NCI-H146 treated with DMSO at 0.1 percent for 48 hours (cell line): ENCODE measurements around the gene CEP128.

Experiments
- DNase-seq: peaks from one replicate; lab custom pipeline; 2025; ENCODE audit not compliant: unreplicated experiment; lab: John Stamatoyannopoulos, UW

CEP128 gene

DNA sequence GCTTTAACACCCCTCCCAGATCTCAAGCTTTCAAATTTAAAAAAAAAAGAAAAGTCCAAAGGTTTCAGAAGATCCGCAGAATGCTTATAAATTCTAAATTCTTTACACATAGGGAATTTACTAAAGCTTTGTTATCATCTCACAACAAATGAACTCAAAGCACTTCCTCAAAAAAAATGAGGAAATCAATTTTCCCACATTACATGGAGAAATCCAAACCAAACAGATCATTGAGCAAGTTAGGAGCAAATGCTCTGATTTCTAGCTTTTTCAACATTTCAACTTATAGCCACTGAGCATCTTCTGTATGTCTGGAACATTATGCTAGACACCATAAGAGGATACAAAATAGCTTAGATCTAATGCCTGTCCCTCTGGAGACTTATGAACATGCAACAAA lies 161.0 kb downstream of the CEP128 start:
- no peak for DNase-seq

DNA sequence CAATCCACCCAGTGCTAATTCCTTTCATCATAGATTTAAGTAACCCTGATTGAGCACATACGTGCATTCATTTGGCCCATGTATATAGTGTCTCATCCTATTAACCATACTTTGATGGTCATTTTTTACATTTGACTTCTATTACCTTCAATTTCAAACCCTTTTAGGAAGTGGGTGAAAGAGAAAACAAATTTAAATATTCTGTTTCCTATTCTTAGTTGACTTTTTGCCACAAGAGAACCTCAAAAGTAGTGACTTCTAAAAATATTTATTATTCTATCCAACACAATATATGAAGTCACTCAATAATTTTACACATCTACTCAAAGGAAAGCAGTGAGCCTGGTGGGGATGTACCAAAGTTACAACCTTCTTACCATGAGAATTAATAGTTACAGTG lies 164.9 kb downstream of the CEP128 start:
- no peak for DNase-seq

DNA sequence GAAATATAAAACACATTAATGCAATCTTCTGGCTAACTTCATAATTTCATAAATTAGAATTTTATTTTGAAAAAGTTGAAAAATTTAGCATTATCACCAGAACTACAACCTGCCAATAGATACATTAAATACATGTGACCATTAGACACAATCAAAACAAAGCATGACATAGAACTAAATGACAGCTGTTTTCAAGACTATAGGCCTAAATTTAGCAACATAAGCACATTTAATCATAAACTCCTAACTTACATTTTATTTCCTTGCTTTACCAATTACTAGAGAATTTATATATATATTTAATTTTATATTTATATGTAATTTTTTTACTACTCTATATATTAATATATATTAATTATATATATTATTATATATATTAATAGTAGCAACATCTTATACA lies 165.4 kb downstream of the CEP128 start:
- no peak for DNase-seq

DNA sequence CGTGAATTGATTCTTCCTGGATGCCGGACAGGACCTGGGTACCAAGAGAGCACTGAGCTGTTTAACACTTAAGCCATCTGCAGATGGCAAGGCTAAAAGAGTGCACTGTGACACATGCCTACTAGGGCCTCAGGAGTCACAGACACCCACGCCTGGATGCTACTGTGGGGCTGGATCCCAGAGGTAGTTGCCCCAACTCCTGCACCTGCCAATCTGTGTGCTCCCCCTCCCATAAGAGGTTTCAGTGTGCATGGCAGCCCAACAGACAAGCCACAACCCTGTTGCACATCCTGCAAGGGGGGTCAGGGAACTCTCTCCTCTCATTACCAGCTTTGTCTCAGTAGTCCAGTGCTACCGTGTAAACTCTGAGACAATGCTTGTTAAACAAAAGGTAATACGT lies 169.0 kb downstream of the CEP128 start:
- DNase-seq, result no peak

DNA sequence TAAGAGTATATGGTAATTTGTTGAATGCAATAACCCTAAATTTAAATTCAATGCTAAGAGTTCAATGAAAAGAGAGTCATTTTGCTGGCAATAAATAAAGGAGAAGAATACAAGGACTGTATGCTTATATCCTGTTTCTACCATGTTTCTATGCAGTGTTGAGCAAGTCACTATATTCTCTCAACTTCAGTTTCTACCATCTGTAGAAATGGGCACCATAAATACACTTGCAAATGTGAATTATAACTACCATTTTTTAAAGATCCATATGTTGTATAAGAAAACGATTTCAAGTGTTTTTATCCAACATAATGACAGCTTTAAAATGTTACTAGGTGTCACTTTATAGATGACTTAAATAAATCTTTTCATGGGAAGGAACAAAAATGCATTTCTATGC lies 170.3 kb downstream of the CEP128 start:
- DNase-seq, result no peak

DNA sequence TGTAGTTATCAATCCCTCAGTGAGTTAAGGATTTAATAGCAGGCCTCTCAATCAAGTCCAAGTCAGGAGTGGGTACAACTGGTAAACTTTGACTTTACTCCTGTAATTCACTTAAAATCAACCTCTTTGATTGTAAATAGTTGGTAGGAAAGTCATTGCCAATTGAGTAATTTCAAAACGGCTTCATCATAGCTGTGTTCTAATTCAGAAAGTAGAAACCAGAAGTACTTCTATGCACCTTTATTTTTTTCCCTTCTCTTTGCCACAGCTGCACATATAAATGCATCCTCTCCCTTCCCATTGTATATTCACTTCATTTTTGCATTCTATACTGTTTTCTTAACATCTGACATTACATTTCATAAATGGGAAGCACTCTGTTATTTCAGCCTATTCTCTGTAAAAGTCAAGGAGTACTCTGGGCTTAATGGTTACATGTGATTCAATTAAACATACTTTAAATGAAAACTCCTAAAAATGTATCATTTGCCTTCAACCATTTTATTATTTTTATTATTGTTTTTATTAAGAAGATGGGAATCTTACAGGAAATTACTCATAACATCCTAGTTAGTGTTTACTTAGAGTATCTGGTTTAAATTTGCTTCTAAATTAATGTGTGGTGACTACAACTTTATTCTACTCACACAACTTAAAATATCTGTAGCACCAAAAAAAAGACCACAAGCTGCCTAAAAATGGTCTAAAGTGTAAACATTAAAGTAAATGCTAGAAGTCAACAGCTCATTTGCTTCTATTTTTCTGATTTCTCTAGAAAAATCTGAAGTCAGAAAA lies 171.2 kb downstream of the CEP128 start:
- DNase-seq, result no peak

DNA sequence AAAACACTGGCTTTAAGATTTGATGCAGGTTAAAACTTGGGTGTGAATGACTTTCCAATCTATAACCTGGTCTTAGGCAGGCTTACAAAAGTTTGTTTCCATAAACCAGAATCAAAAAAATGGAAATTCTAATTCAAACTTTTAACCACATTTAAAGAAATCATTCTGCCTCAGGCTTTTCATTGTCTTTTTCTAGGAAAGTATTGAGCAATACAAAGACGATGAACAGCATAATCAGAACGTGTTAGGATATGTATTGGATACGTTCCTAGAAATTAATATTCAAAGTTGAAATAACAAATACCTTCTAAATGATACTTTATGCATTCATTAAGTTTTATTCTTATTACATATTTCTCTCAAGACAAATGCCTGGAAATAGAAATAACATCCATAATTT lies 172.9 kb downstream of the CEP128 start:
- DNase-seq, result no peak

DNA sequence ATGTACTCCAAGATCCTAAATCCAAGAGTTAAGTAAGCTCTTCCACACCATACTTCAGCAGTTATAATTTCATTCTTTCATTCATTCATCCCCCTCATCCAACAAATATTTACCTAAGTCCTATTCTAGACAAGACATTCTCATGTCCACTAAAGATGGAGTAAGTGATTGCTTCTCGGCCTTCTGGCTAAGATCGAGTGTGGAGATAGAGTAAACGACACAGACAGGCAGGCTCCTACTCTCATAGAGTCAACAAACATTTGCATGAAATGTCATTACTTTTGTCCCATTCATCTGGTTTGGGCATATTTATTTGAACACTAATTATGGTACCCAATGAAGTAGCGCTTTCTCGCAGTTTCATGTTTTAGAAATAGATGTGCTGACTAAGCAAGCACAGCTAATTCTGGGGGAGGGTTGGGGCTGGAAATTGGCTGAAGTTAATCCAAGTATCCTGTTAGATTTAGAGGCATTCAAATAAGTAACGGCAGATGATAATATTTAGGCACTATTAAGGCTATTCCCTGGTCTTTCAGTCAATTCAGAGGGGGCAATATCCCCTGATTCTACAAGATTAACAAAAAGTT lies 176.5 kb downstream of the CEP128 start:
- no peak for DNase-seq

DNA sequence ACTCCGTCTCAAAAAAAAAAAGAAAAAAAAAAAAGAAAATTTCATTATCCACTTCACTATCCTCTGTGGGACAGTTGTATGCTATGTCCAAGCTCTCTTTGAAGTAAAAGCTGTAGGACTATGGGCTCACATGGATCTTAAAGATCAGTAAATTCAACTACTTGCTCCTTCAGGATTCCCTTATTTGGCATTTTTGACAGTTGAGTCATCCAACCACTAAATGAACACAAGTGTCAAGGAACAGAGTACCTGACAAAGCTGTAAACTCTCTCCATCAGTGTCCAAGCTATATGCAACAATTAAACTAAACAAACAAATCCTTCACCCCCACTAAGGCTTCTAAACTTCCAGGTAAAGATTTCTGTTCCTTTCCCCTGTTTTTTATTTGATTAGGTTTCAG lies 177.0 kb downstream of the CEP128 start:
- DNase-seq, result no peak

DNA sequence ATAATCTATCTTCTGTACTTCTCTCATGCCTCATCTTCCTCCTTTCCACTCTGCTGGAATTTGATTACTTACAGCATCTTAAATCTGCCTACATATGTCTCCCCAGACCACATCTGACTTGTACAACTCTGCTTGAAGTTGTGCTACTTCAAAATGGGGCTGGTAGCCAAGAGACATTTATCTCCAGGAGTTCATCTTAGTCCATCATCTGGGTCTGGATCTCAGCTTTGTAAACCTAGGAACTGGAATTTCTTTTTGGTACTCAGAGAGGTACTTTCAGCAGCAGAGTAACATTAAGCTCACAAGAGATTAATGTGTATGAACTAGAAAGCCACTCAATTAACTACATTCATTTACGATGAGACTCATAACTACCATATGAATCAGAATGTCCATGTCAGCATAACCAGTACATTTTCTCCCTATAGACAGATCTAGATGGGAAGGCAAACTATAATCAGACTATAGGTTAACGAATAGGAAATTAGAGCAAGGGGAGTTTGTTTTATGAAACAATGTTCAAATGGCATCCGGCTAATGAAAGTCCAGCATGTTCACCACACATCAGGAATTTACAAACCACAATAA lies 178.8 kb downstream of the CEP128 start:
- DNase-seq, result no peak

DNA sequence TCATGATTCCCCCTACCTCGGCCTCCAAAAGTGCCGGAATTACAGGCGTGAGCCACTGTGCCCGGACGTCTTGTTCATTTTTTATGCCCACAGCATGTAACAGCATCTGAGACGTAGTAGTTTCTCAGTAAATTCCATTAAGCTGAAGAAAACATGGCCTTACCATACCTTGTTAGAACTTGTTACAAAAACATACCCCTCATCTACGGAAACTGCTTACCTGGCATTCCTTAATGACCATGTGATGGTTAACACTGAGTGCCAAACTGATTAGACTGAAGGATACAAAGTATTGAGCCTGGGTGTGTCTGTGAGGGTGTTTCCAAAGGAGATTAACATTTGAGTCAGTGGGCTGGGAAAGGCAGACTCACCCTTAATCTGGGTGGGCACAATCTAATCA lies 186.8 kb downstream of the CEP128 start:
- no peak for DNase-seq

DNA sequence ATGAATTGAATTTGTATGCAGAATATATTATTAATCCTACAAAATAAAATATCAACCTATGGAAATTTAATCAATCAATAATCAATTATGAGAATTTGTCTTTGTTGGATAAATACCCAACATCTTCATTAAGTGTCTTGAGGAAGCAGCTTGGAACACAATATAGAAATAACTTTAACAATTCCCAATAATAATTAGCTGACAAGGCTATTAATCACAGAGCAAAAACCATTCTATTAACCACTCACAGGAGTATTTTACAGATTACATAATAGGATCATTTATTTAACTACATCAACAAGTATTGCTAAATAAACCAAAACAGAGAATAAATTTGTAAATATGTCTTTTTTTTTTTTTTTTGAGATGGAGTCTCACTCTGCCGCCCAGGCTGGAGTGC lies 190.3 kb downstream of the CEP128 start:
- no peak for DNase-seq

DNA sequence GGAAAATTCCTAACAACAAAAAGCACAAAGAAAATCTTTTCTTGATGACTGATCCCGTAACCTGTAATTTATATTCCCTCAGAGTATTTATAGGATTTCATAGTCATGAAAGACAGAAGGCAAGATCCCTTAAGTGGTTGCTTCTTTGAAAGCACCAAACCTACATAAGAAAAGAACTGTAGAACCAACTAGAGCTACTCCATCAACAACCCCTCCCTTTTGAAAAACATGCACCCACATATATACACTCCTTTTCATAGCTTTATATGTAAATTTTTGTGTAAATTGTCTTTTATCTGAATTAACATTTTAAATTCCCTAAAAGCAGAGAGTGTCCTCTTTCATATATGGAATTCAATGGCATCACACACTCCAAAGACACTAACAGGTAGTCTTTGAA lies 215.3 kb downstream of the CEP128 start:
- no peak for DNase-seq

DNA sequence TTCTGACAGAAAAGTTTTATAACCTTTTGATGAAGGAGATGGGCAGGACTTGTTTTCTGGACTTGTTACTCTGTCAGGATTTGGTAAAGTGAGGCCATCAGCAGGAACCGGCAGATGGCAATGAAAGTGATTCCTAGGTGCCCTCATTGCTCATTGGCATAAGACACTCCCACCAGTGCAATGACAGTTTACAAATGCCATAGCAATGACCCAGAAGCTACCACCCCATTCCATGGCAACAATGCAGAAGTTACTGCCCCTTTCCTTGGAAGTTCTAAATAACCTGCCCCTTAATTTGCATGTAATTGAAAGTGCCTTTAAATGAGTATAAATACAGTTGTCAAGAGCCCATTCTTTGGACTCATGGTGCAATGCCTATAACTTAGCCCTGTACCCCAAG lies 222.6 kb downstream of the CEP128 start:
- DNase-seq, result no peak

DNA sequence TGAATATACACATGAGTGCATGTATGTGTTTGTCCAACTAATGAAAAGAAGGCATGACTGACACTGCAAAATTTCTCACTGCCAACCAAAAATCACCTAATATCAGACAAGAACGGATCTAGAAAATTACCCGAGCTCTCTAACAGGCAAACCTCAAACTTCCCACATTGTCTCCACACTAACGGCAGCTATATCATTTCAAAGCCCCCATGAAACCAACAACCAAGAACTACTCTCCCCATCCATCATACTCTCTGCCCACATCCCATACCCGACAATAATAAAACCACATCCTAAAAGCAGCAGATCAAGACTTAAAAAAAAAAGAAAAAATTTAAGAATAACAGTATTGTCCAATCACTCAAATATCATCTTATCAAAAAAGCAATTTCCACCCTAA lies 227.1 kb downstream of the CEP128 start:
- no peak for DNase-seq

DNA sequence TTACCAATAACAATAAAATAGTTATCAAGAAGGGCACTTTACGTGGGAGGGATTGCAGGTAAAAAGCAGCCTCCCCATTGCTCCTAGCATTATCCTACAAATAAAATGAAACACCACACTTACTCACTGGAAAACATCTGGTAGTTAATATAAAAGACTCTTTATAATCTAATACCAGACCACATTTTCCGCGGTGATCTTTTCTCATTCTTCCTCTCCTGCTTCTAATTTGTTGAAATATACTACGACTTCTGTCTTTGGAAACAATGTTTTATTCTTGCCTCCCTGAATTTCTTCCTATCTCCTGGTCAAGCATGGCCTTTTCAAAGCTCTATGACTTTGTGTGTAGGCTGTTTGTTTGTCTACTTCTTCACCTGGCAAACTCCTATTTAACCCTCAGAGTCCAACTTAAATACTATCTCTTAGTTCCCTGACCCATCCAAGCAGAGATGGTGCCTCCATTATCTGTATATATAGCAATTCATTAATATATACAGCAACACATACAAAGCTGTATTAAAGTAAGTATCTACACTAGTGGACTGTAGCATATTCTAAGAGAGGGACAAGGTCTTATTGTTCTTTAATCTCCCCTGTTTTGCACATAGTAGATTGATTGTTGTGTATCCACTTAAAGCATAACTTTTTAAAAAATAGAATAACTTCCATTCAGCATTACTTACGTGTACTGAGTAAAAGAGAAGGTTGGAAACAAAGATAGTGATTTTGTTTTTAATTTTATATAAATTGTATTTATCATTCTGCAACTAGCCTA lies 228.3 kb downstream of the CEP128 start:
- DNase-seq, result no peak

DNA sequence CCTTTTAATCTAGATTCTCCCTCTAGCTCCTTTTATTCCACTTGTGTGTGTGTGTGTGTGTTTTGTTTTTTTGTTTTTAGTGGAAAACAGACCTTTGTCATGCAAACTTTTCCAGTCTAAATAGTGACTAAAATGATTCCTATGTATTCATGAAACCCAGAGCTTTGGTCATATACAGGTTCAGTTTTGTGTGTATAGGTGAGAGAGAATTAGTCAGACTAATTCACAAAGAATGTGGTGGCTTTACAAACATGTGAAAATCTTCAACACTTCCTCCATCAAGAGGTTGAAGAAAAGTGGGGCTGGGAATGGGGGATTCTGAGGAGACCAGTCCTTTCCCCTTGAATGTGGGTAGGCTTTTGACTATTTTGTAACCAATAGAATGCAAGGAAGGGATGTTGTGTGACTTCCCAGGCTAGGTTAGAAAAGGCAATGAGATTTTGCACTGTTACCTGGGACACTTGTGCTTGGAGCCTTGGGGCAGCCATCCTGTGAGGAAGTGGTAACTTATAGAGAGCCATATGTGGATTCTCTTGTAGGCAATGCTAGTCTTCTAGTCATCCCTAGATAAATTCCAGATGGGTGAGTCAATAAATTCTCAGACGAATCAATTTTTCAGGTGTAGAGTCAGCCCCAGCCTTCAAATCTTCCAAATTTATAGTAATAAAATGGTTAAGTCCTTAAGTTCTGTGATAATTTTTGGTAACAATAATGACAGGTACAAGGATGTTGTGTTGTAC lies 236.1 kb downstream of the CEP128 start:
- no peak for DNase-seq

DNA sequence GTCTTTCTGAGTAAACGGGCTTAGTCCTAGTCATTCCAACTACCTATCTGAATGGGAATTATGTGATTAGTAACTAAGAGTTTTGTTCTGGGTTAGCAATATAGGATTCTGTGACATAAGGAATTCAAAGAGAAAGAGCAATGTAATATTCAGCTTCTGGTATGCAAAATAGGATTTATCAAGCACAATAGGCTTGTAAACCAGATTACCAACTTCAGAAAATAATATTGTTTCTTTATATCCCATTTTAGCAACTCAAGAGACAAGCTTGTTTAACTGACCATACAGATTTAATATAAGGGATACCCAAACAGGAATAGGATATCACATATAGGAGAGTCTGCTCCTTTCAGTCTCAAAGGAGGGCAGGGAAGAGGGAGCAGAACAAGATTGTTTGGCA lies 240.9 kb downstream of the CEP128 start:
- no peak for DNase-seq

DNA sequence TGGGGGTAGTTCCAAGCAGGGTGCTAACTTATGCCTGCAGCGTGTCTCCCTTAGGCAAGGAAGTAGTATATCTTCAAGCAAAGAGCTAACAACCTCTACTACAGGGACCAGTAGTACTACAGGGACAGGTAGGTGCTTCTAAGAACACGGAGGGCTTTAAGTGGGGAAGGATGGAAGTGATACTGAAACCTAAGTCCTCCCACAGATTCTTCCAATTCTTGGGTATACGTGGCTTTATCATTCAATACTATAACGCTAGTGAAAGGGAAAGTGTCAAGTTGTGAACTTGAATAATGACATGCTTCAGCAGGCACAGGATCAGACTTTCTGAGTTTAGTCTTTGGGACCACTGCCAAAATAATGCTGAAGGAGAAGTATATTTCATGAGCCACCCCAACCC lies 241.7 kb downstream of the CEP128 start:
- DNase-seq, result no peak

DNA sequence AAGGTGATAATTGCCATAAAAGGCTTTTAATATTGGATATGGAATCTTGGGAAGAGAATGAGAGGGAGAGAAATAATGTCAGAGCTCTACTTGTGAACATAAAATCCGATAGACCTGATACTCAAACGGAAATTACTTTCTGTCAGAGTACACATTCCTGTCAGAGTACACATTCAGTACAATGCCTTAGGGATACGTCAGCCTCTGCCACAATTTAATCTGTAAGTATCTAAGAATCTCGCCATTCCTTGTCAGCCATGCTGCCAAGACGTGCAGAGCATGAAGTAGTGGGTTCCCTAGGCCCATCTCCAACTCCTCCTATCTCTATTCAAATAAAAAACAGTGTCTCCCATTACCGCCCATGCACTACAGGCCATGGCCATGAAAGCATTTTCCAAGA lies 242.6 kb downstream of the CEP128 start:
- DNase-seq, result no peak

DNA sequence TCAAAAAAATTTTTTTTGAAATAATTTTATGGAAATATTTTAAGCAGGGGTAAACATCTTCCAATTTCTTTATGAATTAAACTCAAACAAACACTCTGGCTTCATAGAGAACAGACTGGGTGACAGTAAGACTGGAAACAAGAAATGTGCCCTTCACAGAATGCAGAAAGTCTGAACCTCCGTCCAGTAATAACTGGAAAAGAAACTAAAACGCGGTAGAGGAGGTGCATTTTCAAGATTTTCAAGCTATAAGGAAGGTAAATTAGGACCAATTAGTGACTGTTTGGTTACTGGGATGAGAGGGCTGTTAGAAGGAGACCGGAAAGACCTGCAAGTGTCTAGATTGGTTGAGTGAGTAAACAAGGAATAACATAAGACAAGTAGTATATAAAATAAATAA lies 245.7 kb downstream of the CEP128 start:
- no peak for DNase-seq
